RWPE2 (cell line): ENCODE measurements around the gene AP2B1.
A peak's percentile ranks its signal among the peaks of the same experiment; 100 is the strongest.

Experiments
- ATAC-seq: fragments of 200-7000 bp; cut with Tn5 transposase; 3 replicates; pipeline ENCODE4 v1.9.1; 2021; ENCODE audit warnings: low read depth
- DNase-seq: peaks from one replicate; pipeline ENCODE4 v3.0.0-alpha.2; 2020; ENCODE audit warnings: low spot score
- H3K27ac ChIP-seq: fragments of 450-650 bp; 2 replicates; pipeline ENCODE4 v1.5.1; 2017; ENCODE audit warnings: mild to moderate bottlenecking; ENCODE audit not compliant: poor library complexity, severe bottlenecking
- H3K27me3 ChIP-seq: fragments of 250-450 bp; sonication (Bioruptor Pico); 2 replicates; pipeline ENCODE4 v1.5.1; 2021; ENCODE audit warnings: mild to moderate bottlenecking, moderate library complexity; ENCODE audit not compliant: insufficient read depth, poor library complexity, severe bottlenecking
- H3K36me3 ChIP-seq: fragments of 250-450 bp; sonication (Bioruptor Pico); 2 replicates; pipeline ENCODE4 v1.5.1; 2020; ENCODE audit warnings: low read depth, mild to moderate bottlenecking, moderate library complexity
- H3K4me1 ChIP-seq: fragments of 250-450 bp; sonication (Bioruptor Pico); 2 replicates; pipeline ENCODE4 v1.5.1; 2021; ENCODE audit warnings: mild to moderate bottlenecking, moderate library complexity; ENCODE audit not compliant: insufficient read depth, poor library complexity, severe bottlenecking
- H3K4me3 ChIP-seq: fragments of 250-450 bp; sonication (Bioruptor Pico); 2 replicates; pipeline ENCODE4 v1.5.1; 2021; ENCODE audit warnings: mild to moderate bottlenecking, moderate library complexity; ENCODE audit not compliant: severe bottlenecking
- H3K9me3 ChIP-seq: fragments of 250-450 bp; sonication (Bioruptor Pico); 2 replicates; pipeline ENCODE4 v1.5.1; 2021; ENCODE audit warnings: mild to moderate bottlenecking, moderate library complexity; ENCODE audit not compliant: severe bottlenecking
- TF ChIP-seq, protein P1 (sequence below): fragments of 450-650 bp; IDR thresholded peaks from one replicate; pipeline ENCODE4 v1.5.1; 2017; ENCODE audit warnings: mild to moderate bottlenecking, moderate library complexity; ENCODE audit not compliant: poor library complexity, severe bottlenecking

AP2B1 gene

DNA sequence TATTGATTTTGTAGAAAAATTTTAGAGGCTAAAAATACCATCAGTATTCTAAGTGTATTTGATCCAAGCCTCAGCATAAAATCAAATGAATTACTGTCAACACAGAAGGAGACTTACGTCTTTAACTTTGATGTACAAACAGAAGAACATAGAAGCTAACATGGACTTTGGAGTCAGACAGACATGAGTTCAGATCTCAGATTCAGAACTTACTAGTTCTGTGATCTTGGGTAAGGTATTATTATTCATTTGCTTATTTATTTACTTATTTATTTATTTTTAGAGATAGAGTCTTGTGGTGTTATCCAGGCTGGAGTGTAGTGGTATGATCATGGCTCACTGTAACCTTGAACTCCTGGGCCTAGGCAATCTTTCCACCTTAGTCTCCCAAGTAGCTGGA is 45.7 kb upstream of the AP2B1 start:
- DNase-seq = no peak
- peak overlapping the region; percentile 12 for H3K27ac ChIP-seq
- H3K27me3 ChIP-seq = no peaks in the 10 kb centered on the region
- TF ChIP-seq, protein P1, sequence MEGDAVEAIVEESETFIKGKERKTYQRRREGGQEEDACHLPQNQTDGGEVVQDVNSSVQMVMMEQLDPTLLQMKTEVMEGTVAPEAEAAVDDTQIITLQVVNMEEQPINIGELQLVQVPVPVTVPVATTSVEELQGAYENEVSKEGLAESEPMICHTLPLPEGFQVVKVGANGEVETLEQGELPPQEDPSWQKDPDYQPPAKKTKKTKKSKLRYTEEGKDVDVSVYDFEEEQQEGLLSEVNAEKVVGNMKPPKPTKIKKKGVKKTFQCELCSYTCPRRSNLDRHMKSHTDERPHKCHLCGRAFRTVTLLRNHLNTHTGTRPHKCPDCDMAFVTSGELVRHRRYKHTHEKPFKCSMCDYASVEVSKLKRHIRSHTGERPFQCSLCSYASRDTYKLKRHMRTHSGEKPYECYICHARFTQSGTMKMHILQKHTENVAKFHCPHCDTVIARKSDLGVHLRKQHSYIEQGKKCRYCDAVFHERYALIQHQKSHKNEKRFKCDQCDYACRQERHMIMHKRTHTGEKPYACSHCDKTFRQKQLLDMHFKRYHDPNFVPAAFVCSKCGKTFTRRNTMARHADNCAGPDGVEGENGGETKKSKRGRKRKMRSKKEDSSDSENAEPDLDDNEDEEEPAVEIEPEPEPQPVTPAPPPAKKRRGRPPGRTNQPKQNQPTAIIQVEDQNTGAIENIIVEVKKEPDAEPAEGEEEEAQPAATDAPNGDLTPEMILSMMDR = no peak
- no peaks in the 10 kb centered on the region for H3K9me3 ChIP-seq
- no peaks in the 10 kb centered on the region for H3K36me3 ChIP-seq
- no peaks in the 10 kb centered on the region for H3K4me1 ChIP-seq
- peak overlapping the region; percentile 16 for H3K4me3 ChIP-seq
- no peak for ATAC-seq

DNA sequence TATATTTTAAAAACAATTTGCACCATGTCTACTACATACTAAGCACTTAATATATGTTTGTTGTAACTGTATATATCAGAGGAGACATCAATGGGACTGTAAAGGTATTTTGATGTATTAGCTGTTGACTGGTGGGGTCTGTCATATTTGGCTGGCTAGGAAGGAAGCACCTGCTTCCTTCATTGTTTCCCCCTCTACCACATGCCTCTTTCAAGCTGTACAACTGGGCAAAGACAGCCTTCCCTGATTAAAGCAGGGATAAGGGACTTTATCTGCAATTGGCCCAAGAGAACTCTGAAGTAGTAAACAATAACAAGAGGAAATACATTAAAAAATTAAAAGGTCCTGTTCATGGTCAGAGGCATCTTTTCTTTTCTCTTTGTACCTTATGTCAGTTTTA is 44.1 kb upstream of the AP2B1 start:
- ATAC-seq = no peak
- Histone ChIP-seq H3K27ac (no peak overlapping the region), H3K4me1 (no peaks in the 10 kb centered on the region), H3K27me3 (no peaks in the 10 kb centered on the region), H3K4me3 (no peak overlapping the region), H3K36me3 (no peaks in the 10 kb centered on the region), H3K9me3 (no peaks in the 10 kb centered on the region)
- no peak for DNase-seq
- TF ChIP-seq, protein P1 = no peak

DNA sequence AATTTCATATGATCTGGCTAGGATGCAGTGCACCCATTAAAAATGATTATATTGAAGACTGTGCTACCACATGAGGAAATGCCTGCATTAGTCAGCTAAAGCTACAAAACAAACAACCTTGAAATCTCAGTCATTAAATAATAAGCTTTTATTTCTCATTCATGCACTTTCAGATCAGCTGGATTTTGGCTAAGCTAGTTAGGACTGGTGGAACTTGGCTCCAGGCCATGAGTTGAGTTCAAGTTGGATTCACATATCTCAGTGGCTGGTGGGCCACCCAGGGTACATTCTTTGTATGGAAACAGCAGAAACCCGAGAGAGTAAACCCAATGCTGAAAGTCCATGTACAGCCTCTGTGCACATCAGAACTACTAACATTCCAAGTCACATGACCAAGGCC is 43.3 kb upstream of the AP2B1 start:
- TF ChIP-seq, protein P1 = no peak
- Histone ChIP-seq H3K36me3 (no peaks in the 10 kb centered on the region), H3K4me1 (no peaks in the 10 kb centered on the region), H3K27ac (no peak overlapping the region), H3K9me3 (no peaks in the 10 kb centered on the region), H3K4me3 (no peak overlapping the region), H3K27me3 (peaks cover under 1% of the 10 kb centered on the region)
- DNase-seq (no peak), ATAC-seq (peak; percentile 41; the same call in 2 of the 3 replicates)

DNA sequence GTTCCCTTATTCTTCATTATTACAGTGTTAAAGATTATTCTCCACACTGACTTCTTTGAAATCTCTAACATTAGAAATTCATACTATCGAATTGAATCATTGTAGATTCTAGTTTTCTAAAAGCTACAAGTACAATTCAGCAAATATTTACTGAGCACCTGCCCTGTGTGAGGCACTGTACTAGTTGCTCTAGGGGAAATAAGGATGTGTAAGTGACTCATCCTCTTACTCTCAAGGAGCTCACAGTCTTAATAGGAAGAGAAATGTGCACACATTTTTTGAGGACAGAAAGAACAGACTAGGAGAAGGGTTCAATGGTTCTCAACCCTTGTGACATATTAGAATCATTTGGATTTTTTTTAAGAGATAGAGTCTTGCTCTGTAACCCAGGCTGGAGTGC is 42.0 kb upstream of the AP2B1 start:
- Histone ChIP-seq H3K4me3 (no peak overlapping the region), H3K27ac (no peak overlapping the region), H3K9me3 (no peaks in the 10 kb centered on the region), H3K27me3 (peaks cover 9% of the 10 kb centered on the region), H3K36me3 (no peaks in the 10 kb centered on the region), H3K4me1 (no peaks in the 10 kb centered on the region)
- DNase-seq (no peak), ATAC-seq (0 out of 3 replicates have a peak, but pooled peaks have one; percentile 35)
- TF ChIP-seq, protein P1 = no peak

DNA sequence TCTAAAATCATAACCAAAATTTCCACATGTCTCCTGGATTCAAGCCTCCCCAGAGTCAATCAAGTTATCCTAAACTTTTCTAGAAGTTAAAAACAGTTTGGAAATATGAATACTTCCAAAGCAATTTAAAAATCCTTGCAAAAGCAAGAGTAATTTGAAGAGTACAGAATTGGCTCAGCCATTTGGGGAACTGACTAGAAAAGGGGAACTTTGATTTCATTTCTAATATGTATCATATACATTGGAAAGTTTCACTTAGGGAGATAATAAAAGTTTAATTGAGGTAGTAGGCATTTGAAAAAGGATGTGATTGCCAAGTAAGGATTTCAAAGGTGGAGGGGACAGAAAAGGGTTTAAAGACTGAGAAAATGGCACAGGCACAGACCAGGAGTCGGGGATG is 40.6 kb upstream of the AP2B1 start:
- DNase-seq = no peak
- Histone ChIP-seq H3K36me3 (no peaks in the 10 kb centered on the region), H3K27me3 (peaks cover 9% of the 10 kb centered on the region), H3K27ac (no peak overlapping the region), H3K9me3 (no peaks in the 10 kb centered on the region), H3K4me3 (no peak overlapping the region), H3K4me1 (no peaks in the 10 kb centered on the region)
- TF ChIP-seq, protein P1 = no peak
- ATAC-seq = no peak
